GM19455 (cell line): Measurements from ENCODE around the gene AK4.
"Not testable (repeated sequence)": the region's sequence is repeated elsewhere in the genome, so short reads cannot be mapped to it uniquely, and the experiment has no call there.

Experiments
- ATAC-seq: cut with Tn5 transposase; IDR thresholded peaks from one replicate; pipeline ENCODE4 v1.9.1; 2021; ENCODE audit not compliant: unreplicated experiment

AK4 gene

GRCh38 chr1:65150108-65150463 is 2.1 kb downstream of the AK4 start:
- ATAC-seq = no peak

- ATAC-seq = no peak
Measured at GRCh38 chr1:65150583-65151263, 2.7 kb downstream of the AK4 start.

- no peak for ATAC-seq
Measured at GRCh38 chr1:65151641-65152040, 3.6 kb downstream of the AK4 start.

- ATAC-seq = no peak
Measured at GRCh38 chr1:65153635-65154034, 5.6 kb downstream of the AK4 start.

- ATAC-seq = no peak
Measured at GRCh38 chr1:65156910-65157545, 9.0 kb downstream of the AK4 start.

- no peak for ATAC-seq
Measured at GRCh38 chr1:65157546-65157941, 9.5 kb downstream of the AK4 start.

GRCh38 chr1:65159291-65159688 is 11.3 kb downstream of the AK4 start:
- ATAC-seq = not testable (repeated sequence)

- ATAC-seq = no peak
Measured at GRCh38 chr1:65159801-65160523, 12.0 kb downstream of the AK4 start.

GRCh38 chr1:65163201-65163805 is 15.3 kb downstream of the AK4 start:
- no peak for ATAC-seq

GRCh38 chr1:65164101-65164500 is 16.1 kb downstream of the AK4 start:
- ATAC-seq = not testable (repeated sequence)

- ATAC-seq = no peak
Measured at GRCh38 chr1:65164633-65165032, 16.6 kb downstream of the AK4 start.

GRCh38 chr1:65165269-65165993 is 17.4 kb downstream of the AK4 start:
- peak; percentile 76 for ATAC-seq

- ATAC-seq = no peak
Measured at GRCh38 chr1:65166572-65167305, 18.7 kb downstream of the AK4 start.

- ATAC-seq = no peak
Measured at GRCh38 chr1:65167586-65168242, 19.7 kb downstream of the AK4 start.

GRCh38 chr1:65168867-65169266 is 20.9 kb downstream of the AK4 start:
- no peak for ATAC-seq

GRCh38 chr1:65170511-65171142 is 22.6 kb downstream of the AK4 start:
- no peak for ATAC-seq

- no peak for ATAC-seq
Measured at GRCh38 chr1:65172936-65173690, 25.1 kb downstream of the AK4 start.

GRCh38 chr1:65174585-65174984 is 26.6 kb downstream of the AK4 start:
- peak; percentile 69 for ATAC-seq
